NCI-H2029 treated with DMSO at 0.1 percent for 48 hours (cell line): ENCODE data around the gene CT47C1.
A peak's percentile ranks its signal among the peaks of the same experiment; 100 is the strongest.
"Not testable (repeated sequence)": the region's sequence is repeated elsewhere in the genome, so short reads cannot be mapped to it uniquely, and the experiment has no call there.

Source experiments
- DNase-seq: peaks from one replicate; lab custom pipeline; 2025; lab: John Stamatoyannopoulos, UW

The CT47C1 gene

DNA sequence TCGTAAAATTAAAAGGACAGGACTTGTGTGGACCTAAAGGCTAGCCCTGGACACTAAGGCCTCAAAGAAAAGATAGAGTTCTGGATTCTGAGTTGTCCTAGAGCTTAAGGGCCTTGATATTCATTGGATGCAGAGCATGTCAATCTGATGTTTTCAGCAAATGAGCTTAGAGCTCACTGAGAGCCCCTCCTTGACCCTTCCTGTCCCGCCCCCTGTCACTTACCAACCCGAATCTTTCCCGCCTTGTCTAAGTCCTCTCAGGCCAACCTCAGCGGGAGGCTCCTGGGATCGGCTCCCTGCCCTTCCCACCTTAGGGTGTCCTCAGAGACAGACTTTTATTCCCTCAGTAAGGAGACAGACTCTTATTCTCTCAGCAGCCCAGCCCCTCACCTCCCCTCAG lies at the start of gene CT47C1:
CT47C1 (plus strand) TSS at position 250 of the 400 bp plus-strand sequence. CDS start 233 bp downstream, outside the sequence.
- DNase-seq, result no peak

GRCh38 chrX:119025900-119026299 lies 46.9 kb upstream of the CT47C1 start:
- DNase-seq, result no peak

DNA sequence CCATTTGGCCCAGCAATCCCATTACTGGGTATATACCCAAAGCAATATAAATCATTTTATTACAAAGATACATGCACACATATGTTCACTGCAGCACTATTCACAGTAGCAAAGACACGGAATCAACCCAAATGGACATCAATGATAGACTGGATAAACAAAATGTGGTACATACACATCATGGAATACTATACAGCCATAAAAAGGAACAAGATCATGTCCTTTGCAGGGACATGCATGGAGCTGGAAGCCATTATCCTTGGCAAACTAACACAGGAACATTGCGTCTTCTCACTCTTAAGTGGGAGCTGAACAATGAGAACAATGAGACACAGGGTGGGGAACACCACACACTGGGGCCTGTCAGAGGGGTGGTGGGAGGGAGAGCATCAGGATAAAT lies 46.4 kb upstream of the CT47C1 start:
- DNase-seq, result not testable (repeated sequence)

GRCh38 chrX:119027960-119028732 lies 44.6 kb upstream of the CT47C1 start:
- not testable (repeated sequence) for DNase-seq

DNA sequence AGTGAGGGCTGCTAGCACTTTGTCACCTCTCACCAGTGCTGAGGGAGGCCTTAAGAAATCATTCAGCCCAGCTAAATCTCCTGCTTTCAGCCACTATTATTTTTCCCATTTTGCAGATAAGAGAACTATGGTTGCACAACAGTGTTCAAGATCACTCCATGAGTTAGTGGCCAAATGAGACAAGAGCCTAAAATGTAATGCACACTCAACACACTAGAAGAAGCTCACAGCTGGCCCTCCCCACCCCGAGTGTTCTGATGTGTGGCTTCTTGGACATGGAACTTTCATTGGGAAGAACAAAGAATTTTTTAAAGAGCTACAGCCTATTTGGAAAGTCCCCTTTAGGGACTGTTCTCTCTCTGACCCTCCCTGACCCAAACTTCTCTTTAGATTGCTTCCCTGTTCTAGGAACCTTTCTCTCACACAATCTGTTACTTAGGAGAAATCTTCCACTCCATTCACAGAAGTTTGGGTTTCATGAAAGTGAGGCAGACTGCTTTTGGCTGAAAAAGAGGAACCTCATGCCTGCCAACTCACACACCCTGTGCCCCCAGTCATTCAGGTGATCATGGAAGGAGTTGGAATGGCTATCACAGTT lies 44.0 kb upstream of the CT47C1 start:
- no peak for DNase-seq

- not testable (repeated sequence) for DNase-seq
Observed at GRCh38 chrX:119029656-119030055, 43.1 kb upstream of the CT47C1 start.

- DNase-seq, result no peak
Observed at GRCh38 chrX:119030990-119031389, 41.8 kb upstream of the CT47C1 start.

DNA sequence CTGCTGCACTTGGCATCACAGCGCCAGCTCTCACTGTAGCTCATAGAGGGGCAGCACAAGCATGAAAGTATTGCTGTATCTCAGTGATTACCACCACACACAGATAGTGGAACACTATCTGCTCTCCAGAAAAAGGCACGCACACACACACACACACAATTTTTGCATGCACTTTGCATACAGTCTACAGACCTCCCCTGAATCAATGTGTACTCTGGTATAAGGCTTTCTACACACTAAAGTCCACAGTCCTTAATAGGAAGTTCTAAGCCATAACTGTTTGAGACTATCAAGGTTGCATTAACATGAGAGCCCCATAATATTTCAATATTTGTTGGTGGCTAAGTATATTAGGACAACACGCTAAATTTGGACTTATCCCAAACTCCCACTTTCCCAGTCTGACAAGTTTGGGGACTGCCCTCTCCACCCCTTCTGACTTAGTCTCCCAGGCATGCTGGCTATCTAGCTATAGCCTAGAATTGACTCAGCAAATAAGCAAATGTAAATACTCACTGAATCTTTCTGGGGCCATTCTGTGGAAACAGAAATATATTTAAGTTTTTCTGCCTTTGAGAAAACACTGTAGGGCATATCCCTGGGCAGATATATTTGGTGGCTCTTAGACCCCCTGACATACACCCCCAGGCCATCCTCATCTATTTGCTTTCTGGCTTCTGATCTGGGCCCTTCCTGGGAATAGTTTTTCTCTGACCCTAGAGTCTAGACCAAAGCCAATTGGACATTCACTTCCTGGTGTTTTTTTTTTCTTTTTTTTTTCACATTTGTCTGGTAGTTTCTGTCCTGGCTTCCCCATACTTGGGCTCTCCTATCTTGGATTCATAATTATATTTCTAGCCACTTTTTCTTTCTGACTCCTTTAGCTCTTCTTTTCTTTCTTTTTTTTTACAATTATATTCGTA lies 36.4 kb upstream of the CT47C1 start:
- no peak for DNase-seq

GRCh38 chrX:119040432-119040831 lies 32.4 kb upstream of the CT47C1 start:
- DNase-seq, result no peak

DNA sequence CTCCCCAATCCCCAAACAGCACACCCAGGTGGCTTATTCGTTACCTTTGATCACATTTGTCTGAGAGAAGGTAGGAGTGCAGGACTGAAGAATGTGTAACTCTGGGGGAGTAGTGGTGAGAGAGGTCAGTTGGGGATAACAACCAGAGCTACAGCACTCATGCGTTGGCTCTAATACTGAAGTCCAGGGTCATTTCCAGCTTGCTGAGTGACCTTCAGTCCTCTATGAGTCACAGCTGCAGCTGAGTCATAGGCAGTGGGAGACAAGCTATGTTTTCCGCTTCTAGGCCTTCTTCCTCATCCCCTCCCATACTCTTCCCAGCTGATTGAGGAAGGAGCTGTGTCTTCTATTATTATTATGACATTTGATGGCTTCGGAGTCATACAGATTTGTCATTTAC lies 31.6 kb upstream of the CT47C1 start:
- no peak for DNase-seq

DNA sequence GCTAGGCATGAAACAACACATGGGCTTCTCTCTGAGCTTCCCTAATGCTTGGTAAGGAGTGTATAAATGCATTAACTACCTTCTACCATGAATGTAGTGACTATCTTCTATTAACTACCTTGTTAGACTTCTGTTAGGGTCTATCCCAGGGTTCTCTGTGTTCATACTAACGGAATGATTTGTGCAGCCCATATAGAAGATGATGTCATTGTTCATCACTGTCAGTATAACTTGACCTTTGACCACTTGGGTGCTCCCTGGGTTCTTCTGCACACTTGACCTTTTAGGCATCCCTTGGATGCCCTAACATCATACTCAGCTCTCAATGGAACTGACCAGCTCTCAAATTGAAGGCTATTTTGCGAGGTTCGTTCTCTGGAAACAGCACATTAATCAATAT lies 30.8 kb upstream of the CT47C1 start:
- DNase-seq, result no peak

DNA sequence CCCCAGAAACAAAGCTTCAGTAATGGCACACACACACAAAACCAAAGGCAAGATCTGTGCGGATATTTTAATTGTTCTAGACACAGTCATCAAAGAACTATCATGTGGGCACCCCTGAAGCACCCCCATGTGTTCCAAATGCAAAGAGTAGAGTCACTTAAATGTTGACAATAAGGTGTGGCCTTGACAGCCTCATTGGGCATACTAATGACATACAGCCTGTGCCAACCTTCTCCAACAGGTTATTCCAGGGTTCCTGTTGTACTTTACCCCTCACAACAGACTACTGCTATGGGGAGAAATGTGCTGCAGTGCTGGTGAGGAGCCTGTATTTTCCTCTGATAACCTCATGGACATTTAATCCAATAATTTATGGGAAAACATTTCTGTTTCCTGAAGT lies 29.8 kb upstream of the CT47C1 start:
- no peak for DNase-seq

- DNase-seq, result no peak
Observed at GRCh38 chrX:119045884-119046283, 26.9 kb upstream of the CT47C1 start.

- DNase-seq, result no peak
Observed at GRCh38 chrX:119055687-119056086, 17.1 kb upstream of the CT47C1 start.

GRCh38 chrX:119062750-119063374 lies 9.9 kb upstream of the CT47C1 start:
- DNase-seq, result peak; percentile 25

DNA sequence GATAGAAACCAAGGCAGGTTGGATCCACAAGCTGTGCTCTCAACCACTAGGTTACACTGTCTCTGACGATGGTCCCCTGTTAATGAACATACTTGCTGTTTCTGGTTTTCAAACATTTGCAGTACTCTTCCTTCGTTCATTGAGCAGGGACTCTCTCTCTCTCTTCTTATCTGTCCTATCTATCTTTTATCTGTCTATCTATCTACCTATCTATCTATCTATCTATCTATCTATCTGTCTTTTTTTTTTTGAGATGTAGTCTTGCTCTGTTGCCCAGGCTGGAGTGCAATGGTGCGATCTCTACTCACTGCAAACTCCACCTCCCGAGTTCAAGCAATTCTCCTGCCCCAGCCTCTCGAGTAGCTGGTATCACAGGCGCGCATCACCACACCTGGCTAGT lies 9.4 kb upstream of the CT47C1 start:
- no peak for DNase-seq

DNA sequence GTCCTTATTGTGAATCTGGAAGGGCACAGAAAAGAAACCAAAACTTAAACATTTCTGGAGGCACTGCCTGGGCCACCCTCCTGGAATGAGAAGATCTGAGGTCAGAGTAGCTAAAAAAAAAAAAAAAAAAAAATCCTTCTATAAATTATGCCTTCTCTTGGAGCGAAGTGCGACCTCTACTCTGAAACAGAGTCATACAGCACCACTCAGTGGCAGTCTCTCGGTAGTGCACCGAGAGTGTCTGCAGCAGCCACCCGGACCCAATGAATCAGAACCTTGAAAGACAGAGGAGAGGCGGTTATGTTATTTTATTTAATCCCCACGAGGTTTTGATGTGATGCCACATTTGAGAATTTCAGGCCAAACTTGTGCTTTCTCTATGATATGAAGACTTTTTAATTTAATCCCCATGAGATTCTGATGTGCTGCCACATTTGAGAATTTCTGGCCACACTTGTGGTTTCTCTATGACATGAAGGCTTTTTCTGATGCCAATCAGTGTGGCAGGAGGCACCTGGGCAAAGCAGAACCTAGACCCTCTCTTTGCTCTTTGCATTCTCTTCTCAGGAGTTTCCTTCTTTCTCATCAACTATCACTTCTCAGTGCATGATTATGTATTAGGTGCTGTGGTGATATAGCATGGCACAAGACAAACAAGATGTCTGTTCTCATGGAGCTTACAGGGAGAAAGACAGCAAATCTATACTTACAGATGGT lies 5.6 kb upstream of the CT47C1 start:
- peak; percentile 17 for DNase-seq

DNA sequence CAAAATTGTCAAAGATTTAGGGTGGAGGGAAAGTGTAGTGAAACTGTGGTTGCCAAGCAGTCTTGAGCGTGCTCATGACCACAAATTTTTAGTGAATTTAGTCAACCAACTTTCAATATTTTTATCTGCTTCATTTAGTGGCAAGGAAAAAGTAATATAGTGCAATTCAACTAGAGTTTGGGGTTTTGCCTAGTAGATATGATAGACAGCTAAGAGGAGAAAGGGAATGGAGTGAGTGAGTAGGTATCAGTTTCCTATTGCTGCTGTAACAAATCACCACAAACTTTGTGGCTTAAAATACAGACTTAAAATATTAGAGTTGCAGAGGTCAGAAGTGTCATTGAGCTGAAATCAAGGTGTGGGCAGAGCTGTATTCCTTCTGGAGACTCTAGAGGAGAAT lies 3.7 kb upstream of the CT47C1 start:
- no peak for DNase-seq

DNA sequence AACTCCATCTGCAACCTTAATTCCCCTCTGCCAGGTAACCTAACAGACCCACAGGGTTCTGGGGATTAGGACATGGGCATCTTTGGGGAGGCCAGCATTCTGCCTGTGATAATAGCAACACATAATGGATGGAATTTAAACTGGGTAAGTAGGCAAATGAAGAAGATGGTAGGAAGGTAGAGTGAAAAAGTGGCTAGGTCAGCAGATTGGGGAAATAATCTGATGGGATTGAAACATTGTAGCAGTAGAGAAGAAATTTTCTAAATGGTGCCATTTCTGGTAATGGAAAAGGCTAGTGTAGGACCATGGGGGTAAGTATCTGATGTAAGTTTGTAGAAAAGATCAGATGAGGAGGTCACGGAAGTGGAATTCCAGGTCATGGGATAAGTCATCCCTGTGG lies 3.0 kb upstream of the CT47C1 start:
- DNase-seq, result no peak

DNA sequence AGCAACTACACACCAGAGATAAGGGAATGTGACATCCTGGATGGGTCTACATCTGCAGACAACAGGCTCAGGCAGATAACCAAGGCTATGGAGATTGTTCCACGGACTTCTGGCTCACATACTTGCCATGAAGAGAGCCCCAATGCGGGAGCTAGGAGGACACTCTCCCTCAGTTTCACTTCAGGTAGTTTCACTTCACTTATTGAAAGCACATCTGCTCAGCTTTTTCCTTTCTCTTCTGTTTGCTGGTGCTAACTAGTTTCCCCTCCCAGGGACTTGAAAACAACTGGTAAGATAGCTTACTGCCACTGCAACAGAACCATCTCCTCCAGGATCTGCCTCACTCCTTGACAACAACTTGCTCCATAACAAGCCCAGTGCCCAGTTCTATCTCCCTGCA lies 1.4 kb upstream of the CT47C1 start:
- no peak for DNase-seq

DNA sequence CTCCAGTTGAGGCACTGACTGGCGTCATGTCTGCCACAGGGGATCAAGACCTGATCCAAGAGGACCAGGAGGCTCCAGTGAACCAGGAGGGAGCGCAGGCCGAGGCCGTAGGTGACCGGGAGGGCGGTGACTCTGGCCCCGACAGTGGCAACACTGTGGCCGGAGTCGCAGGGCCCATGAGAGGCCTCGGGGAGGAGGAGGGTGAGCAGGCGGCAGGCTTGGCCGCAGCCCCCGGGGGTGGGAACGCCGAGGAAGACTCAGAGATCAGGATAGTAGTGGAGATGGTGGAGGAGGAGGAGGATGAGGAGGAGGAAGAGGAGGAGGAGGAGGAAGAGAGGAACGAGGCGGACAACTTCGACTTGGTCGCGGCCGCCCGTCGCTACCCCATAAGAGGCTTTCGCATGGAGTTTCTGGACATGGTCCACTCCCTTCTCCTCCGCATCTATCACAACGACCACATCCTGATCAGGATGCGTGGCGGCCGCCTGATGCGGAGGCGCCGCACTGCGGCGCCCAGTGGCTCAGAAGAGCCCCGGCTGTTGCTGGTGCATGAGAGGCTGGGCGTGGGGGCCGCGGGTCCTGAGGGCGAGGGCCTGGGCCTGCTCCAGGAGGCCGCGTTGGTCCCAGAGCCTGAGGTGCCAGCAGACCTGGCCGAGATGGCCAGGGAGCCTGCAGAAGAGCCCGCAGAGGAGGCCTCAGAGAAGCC lies 560 bp downstream of the CT47C1 start:
- no peak for DNase-seq
